Right lobe of liver (tissue), 6 donors: Measurements from ENCODE around the gene PRDX6. TPM values are rescaled to one million over a fixed set of nuclear protein-coding genes. Genes with fewer than 3 reads are reported as not detected.

Source experiments
- ATAC-seq, 4 donors: fragments of 200-7000 bp; cut with Tn5 transposase; one replicate each; pipeline ENCODE4 v1.9.1; 2020; ENCODE audit warnings: mild to moderate bottlenecking in 4 of 4, moderate library complexity in 4 of 4
- DNase-seq, 3 donors: peaks; one replicate each; pipeline ENCODE4 v3.0.0-alpha.2; 2020
- H3K27ac ChIP-seq, 3 donors: fragments of 200-600 bp; one replicate each; pipeline ENCODE4 v1.8.0; 2022
- H3K27me3 ChIP-seq, 2 donors: fragments of 200-600 bp; one replicate each; pipeline ENCODE4 v1.8.0; 2022
- H3K36me3 ChIP-seq, 4 donors: fragments of 200-600 bp; sonication (generic) in 1 of 4; one replicate each; pipeline versions ENCODE4 v1.5.1 to v1.8.0; 2017 to 2022; ENCODE audit warnings: control low read depth in 1 of 4
- H3K4me1 ChIP-seq, 4 donors: fragments of 200-600 bp; sonication (generic) in 1 of 4; one replicate each; pipeline versions ENCODE4 v1.5.1 to v1.8.0; 2017 to 2022; ENCODE audit warnings: control low read depth in 1 of 4
- H3K4me3 ChIP-seq, 3 donors: fragments of 200-600 bp; one replicate each; pipeline ENCODE4 v1.8.0; 2022
- H3K9me3 ChIP-seq, 4 donors: fragments of 200-600 bp; sonication (generic) in 1 of 4; one replicate each; pipeline versions ENCODE4 v1.5.1 to v1.8.0; 2017 to 2022; ENCODE audit warnings: control low read depth in 1 of 4
- CTCF ChIP-seq, 4 donors: fragments of 200-600 bp in 3 of 4; fragments of 450-650 bp in 1 of 4; IDR thresholded peaks; one replicate each; pipeline versions ENCODE4 v1.5.1 to v1.8.0; 2016 to 2022; ENCODE audit warnings: antibody characterized with exemption in 4 of 4, mild to moderate bottlenecking in 2 of 4
- POLR2A ChIP-seq: fragments of 450-650 bp; IDR thresholded peaks from one replicate; pipeline ENCODE4 v1.6.1; 2017; ENCODE audit warnings: antibody characterized with exemption, mild to moderate bottlenecking
- WGBS: methylation state at CpG from one replicate; pipeline ENCODE4 v1.1.6; 2018; ENCODE audit warnings: low coverage, low lambda C conversion rate; ENCODE audit not compliant: insufficient coverage; ENCODE audit errors: missing lambda C conversion rate; 5-methylcytosine and 5-hydroxymethylcytosine counted together
- intact Hi-C, 2 donors: fragments of 100-400 bp; cut with DNase I; formaldehyde crosslinking; loops; one replicate each; pipeline versions ENCODE4 v1.11.2 to v1.14.1; 2022
- total RNA-seq, 6 experiments: library from RNA; depleted of rRNA in 2 of 6; stranded (reverse); fragments of >200 nt in 2 of 6; fragmentation: NEBNext Ultra II Directional in 3 of 6; extraction: Animal tissue kit (Norgen Biotek cat#: 25700) in 3 of 6; gene quantifications; one replicate each; pipeline versions ENCODE4 v1.1.0 to v1.2.4, GENCODE V29; 2016 to 2023
- donor health status: DM: no; HTN: yes; CAD: no.
- donor health status: DM: no; HTN: no; CAD: no.
- donor health status: DM: no; HTN: no; CAD: no.
- donor health status: DM: no; HTN: yes; CAD: no.
- donor health status: DM: no; HTN: yes; CAD: no.

Gene PRDX6
- total RNA-seq, 6 experiments from 2014 or later = 213 to 552 (median 407) TPM

DNA sequence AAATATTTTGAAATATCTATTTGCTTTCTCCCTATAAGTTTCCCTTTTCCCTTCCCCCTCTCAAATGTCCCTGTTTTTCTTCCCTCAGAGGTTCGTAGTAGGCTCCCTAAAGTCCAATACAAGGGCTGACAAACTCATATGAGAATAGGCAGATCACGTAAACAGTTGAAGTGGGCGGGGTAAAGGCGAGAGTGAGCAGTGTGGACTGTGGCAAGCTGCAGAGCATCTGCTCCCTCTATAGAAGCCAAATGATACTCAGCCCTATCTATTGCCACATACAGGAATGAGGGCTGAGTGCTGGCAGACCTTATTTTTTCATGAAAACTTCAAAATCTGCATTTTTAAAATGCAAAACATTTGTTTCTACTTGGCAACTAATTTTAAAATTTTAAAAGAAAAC, 26.3 kb downstream of the PRDX6 start:
- no peak overlapping the region for H3K4me3 ChIP-seq
- TF ChIP-seq POLR2A (peak; percentile 42), CTCF (IDR thresholded peaks at IDR 0.05) (no peak)
- no peaks in the 10 kb centered on the region for H3K36me3 ChIP-seq
- 16% methylated on average over 4 of the region's 4 CpGs for WGBS
- peak; percentile 76 to 86 (median 78) for ATAC-seq
- H3K4me1 ChIP-seq = peaks cover 0 to 29% (median 4%) of the 10 kb centered on the region in 4 donors
- intact Hi-C loops = loop anchor here in 1 of 2 donors (10.0 kb wide), 1 partner anchor 69 kb away; no protein-coding TSS in a partner anchor
- H3K27me3 ChIP-seq = no peaks in the 10 kb centered on the region
- peak overlapping the region; percentile 65 to 93 (median 89) for H3K27ac ChIP-seq
- no peaks in the 10 kb centered on the region for H3K9me3 ChIP-seq
- peak; percentile 35 to 80 (median 74) for DNase-seq

DNA sequence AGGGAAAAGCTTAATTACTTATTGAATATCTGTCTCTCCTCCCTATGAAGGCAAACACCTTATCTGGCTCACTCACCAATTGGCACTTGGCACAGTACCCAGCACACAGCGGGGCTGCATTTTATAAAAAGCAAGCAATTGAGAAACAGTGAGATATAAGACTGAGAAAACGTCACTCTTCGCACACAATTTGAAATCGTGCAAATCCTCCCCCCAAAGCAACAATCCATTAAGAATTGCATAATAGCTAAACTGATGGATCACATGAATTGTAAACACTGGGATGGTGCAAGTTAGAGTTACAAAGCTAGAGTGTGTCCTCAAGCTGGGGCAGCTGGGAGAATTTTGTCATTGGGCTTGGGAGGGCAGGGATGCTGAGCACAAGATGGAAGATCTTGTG, 27.1 kb downstream of the PRDX6 start:
- no peaks in the 10 kb centered on the region for H3K27me3 ChIP-seq
- no peak overlapping the region for H3K4me3 ChIP-seq
- peak; percentile 58 to 74 (median 67) for ATAC-seq
- H3K36me3 ChIP-seq = no peaks in the 10 kb centered on the region
- intact Hi-C loops = loop anchor here in 1 of 2 donors (10.0 kb wide), 1 partner anchor 69 kb away; no protein-coding TSS in a partner anchor
- DNase-seq = peak; percentile 48 to 82 (median 78)
- peaks cover 0 to 29% (median 4%) of the 10 kb centered on the region in 4 donors for H3K4me1 ChIP-seq
- 44% methylated on average over 4 of the region's 4 CpGs for WGBS
- TF ChIP-seq CTCF (IDR thresholded peaks at IDR 0.05) (peak in 1 of 4 donors; percentile 0), POLR2A (peak; percentile 21)
- peak overlapping the region; percentile 65 to 93 (median 89) for H3K27ac ChIP-seq
- no peaks in the 10 kb centered on the region for H3K9me3 ChIP-seq

DNA sequence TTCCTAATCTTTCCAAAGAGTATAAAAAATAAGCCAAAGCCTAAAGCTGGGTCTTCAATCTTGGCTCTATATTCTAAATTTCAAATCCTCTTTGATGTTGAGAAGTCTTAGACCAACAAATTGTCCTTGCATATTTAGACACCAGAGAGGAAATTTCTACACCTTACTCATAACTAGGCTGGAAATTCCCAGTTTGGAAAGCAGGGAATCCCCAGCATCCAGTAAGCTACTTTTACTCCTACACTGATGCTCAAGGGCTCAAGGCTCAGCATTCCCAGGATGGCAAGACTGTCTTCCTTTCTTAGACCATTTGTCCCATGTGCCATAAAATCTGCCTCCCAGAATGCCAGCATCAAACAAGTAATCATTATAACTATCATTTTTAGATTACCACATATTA, 28.3 kb downstream of the PRDX6 start:
- Histone ChIP-seq H3K4me1 (peaks cover 0 to 29% (median 4%) of the 10 kb centered on the region in 4 donors), H3K27ac (no peak overlapping the region), H3K4me3 (no peak overlapping the region), H3K27me3 (no peaks in the 10 kb centered on the region), H3K9me3 (no peaks in the 10 kb centered on the region), H3K36me3 (no peaks in the 10 kb centered on the region)
- ATAC-seq = no peak
- TF ChIP-seq POLR2A = no peak
- no peak for TF ChIP-seq CTCF (IDR thresholded peaks at IDR 0.05)
- intact Hi-C loops = loop anchor here in 1 of 2 donors (10.0 kb wide), 1 partner anchor 71 kb away; no protein-coding TSS in a partner anchor
- DNase-seq = no peak

DNA sequence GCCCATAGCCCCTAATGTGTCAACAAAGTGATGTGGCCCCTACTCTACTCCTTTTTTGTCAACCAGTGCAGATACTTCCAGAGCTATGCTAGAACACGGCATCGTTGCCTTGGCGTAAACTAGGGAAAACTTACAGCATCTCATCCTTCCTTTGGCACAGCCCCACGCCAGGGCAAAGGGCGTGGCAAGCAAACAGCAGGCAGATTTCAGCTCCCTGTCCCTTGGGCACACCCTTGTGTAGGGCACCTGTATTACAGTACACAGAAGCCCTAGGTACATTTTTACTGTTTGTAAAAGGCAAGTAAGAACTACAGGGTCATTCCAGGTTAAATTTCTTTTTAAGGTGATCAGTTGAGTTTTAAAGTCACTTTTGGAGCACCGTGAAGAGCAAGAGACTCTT, 29.3 kb downstream of the PRDX6 start:
- DNase-seq (peak; percentile 76 to 90 (median 84)), ATAC-seq (peak; percentile 74 to 87 (median 82))
- Histone ChIP-seq H3K27me3 (no peaks in the 10 kb centered on the region), H3K27ac (no peak overlapping the region), H3K36me3 (no peaks in the 10 kb centered on the region), H3K4me3 (no peak overlapping the region), H3K9me3 (no peaks in the 10 kb centered on the region), H3K4me1 (peaks cover 0 to 29% (median 4%) of the 10 kb centered on the region in 4 donors)
- peak; percentile 56 to 85 (median 75) for TF ChIP-seq CTCF (IDR thresholded peaks at IDR 0.05)
- TF ChIP-seq POLR2A = no peak
- intact Hi-C loops = loop anchor here in 1 of 2 donors (10.0 kb wide), 1 partner anchor 72 kb away; no protein-coding TSS in a partner anchor
- 47% methylated on average over 6 of the region's 6 CpGs for WGBS
